ENCODE data around the gene ZSCAN2. TPM values are rescaled to one million over a fixed set of nuclear protein-coding genes. Genes with fewer than 3 reads are reported as not detected.

Gene ZSCAN2
- total RNA-seq, 2 donors from 2014 or later = 13.9 to 23.2 TPM

- no peaks in the 10 kb centered on the region for H3K27me3 ChIP-seq (replicated peaks; ENCODE audit: insufficient read depth)
- 88% methylated on average over 3 of the region's 3 CpGs for WGBS
- no peaks in the 10 kb centered on the region for H3K4me1 ChIP-seq (replicated peaks)
- DNase-seq (ENCODE audit: low spot score) = no peak
- H3K27ac ChIP-seq = no peak overlapping the region
- H3K36me3 ChIP-seq = peaks cover 0 to 8% of the 10 kb centered on the region in 2 donors
- H3K4me3 ChIP-seq = no peak overlapping the region
- no peaks in the 10 kb centered on the region for H3K9me3 ChIP-seq
- intact Hi-C loops (cut with DNase I) = no loop called here
- TF ChIP-seq POLR2AphosphoS5 (IDR thresholded peaks at IDR 0.05) (no peak), CTCF (IDR thresholded peaks at IDR 0.05) (no peak), POLR2A (IDR thresholded peaks at IDR 0.05) (no peak)
Measured at GRCh38 chr15:84616235-84616634, 15.4 kb downstream of the ZSCAN2 start.

- H3K9me3 ChIP-seq = no peaks in the 10 kb centered on the region
- no peak overlapping the region for H3K4me3 ChIP-seq
- H3K27me3 ChIP-seq (replicated peaks; ENCODE audit: insufficient read depth) = no peaks in the 10 kb centered on the region
- 96% methylated on average over 8 of the region's 8 CpGs for WGBS
- TF ChIP-seq CTCF (IDR thresholded peaks at IDR 0.05) = no peak
- TF ChIP-seq POLR2A (IDR thresholded peaks at IDR 0.05) = no peak
- no peaks in the 10 kb centered on the region for H3K4me1 ChIP-seq (replicated peaks)
- DNase-seq (ENCODE audit: low spot score) = no peak
- peaks cover 0 to 14% of the 10 kb centered on the region in 2 donors for H3K36me3 ChIP-seq
- H3K27ac ChIP-seq = no peak overlapping the region
- intact Hi-C loops (cut with DNase I) = no loop called here
Measured at GRCh38 chr15:84620626-84621025, 19.8 kb downstream of the ZSCAN2 start.

GRCh38 chr15:84621358-84621979 is 20.7 kb downstream of the ZSCAN2 start:
- no peak for TF ChIP-seq POLR2A (IDR thresholded peaks at IDR 0.05)
- TF ChIP-seq CTCF (IDR thresholded peaks at IDR 0.05) = no peak
- no peak for TF ChIP-seq POLR2AphosphoS5 (IDR thresholded peaks at IDR 0.05)
- no peaks in the 10 kb centered on the region for H3K27me3 ChIP-seq (replicated peaks; ENCODE audit: insufficient read depth)
- intact Hi-C loops (cut with DNase I) = no loop called here
- H3K27ac ChIP-seq = no peak overlapping the region
- over 99% methylated on average over 17 of the region's 17 CpGs for WGBS
- no peak for DNase-seq (ENCODE audit: low spot score)
- no peaks in the 10 kb centered on the region for H3K9me3 ChIP-seq
- H3K4me1 ChIP-seq (replicated peaks) = no peaks in the 10 kb centered on the region
- H3K4me3 ChIP-seq = no peak overlapping the region
- H3K36me3 ChIP-seq = peaks cover 0 to 14% of the 10 kb centered on the region in 2 donors

- Histone ChIP-seq H3K4me1 (replicated peaks) (no peaks in the 10 kb centered on the region), H3K9me3 (no peaks in the 10 kb centered on the region), H3K4me3 (no peak overlapping the region), H3K27me3 (replicated peaks; ENCODE audit: insufficient read depth) (no peaks in the 10 kb centered on the region), H3K36me3 (peaks cover 0 to 14% of the 10 kb centered on the region in 2 donors), H3K27ac (no peak overlapping the region)
- no peak for DNase-seq (ENCODE audit: low spot score)
- TF ChIP-seq POLR2A (IDR thresholded peaks at IDR 0.05) (no peak), CTCF (IDR thresholded peaks at IDR 0.05) (no peak), POLR2AphosphoS5 (IDR thresholded peaks at IDR 0.05) (no peak)
- intact Hi-C loops (cut with DNase I) = no loop called here
- WGBS = 89% methylated on average over 6 of the region's 7 CpGs
Measured at GRCh38 chr15:84624359-84624758, 23.6 kb downstream of the ZSCAN2 start.

GRCh38 chr15:84625123-84625522 is 24.3 kb downstream of the ZSCAN2 start:
- Histone ChIP-seq H3K27me3 (replicated peaks; ENCODE audit: insufficient read depth) (no peaks in the 10 kb centered on the region), H3K9me3 (no peaks in the 10 kb centered on the region), H3K4me1 (replicated peaks) (no peaks in the 10 kb centered on the region), H3K27ac (no peak overlapping the region), H3K36me3 (peaks cover 0 to 14% of the 10 kb centered on the region in 2 donors), H3K4me3 (no peak overlapping the region)
- intact Hi-C loops (cut with DNase I) = no loop called here
- 89% methylated on average over 2 of the region's 2 CpGs for WGBS
- no peak for TF ChIP-seq POLR2AphosphoS5 (IDR thresholded peaks at IDR 0.05)
- no peak for TF ChIP-seq CTCF (IDR thresholded peaks at IDR 0.05)
- TF ChIP-seq POLR2A (IDR thresholded peaks at IDR 0.05) = no peak
- no peak for DNase-seq (ENCODE audit: low spot score)

Data from prostate gland (tissue), 2 donors.